Measurements from ENCODE around the gene PPIF.

The PPIF gene

DNA sequence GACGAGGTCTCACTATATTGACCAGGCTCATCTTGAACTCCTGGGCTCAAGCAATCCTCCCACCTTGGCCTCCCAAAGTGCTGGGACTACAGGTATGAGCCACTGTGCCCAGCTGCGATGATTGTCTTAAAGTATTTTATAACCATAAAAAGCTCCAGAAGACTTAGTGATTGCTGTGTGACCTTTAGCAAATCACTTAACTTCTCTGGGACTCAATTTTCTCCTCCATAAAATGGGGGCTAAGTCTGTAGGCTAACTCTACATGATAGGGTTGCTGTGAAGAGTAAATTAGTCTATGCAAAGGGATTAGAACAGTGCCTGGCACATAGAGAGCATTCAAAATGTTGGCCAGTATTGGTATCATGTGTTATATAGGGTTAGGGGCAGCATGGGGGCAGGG is 42.8 kb downstream of the PPIF start:
- DNase-seq, result no peak

DNA sequence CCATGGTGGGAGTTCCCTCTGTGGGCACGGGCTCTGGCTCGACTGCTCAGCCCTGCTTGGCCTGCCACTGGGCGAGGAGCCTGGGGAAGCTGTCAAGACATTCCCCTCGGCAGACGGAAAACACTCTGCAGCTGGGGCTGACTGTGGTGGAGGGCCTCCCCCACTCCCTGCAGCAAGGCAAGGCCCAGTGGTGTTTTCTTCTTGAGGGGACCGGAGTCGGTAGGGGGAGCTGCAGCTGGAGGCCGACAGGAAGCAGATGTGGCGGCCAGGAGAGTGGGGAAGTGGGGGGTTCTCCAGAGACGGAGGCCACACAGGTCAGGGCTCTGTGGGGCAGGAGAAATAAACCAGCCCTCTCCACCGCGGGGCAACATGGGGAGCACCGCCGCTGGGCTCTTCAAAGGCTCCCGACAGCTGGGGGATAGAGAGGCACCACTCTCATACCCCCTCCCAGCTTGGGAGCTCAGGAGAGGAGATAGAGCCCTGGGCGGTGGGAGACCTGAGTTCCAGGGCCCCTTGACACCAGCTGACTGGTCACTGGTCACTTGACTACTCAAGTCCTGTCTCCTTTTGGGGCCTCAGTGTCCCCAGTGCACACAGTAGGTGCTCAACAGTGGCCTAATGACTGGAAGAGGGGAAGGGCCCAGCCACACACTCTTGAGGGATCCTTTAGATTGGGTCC is 43.4 kb downstream of the PPIF start:
- DNase-seq, result peak; percentile 49

DNA sequence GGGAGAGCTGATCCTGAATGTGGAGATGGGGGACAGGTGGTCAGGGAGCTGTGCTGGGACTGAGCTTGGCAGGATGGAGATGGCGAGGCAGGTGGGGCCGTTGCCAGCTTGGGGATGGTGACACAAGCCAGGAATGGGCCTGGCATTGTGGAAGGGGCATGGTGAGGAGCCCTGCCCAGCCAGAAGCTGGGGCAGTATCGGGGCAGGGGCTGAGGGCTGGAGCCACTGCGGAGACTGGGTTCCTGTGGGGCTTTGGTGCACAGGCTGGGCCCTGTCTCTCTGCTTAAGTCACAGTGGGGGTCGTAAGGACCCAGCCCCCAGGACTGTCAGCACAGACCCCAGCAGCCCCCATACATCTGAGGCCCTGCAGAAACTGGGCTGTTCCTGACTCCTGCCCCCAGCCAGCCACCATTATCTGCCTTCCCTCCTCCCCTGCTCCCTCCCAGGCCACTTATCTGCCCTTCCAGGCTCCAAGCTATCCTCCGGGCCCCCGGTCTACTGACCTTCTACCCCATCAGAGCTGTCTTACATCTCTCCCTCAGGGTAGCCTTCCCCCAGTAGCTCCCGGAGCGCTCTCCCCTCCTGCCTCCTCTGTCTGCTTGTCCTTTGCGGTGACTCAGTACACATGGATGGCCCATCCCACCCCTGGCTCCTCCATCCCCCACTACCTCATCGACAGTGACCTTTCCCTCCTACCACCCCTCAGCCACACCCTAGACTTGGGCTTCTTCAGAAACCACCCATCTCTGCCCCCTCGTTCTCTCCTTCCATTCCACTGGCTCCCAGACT is 44.2 kb downstream of the PPIF start:
- peak; percentile 23 for DNase-seq

DNA sequence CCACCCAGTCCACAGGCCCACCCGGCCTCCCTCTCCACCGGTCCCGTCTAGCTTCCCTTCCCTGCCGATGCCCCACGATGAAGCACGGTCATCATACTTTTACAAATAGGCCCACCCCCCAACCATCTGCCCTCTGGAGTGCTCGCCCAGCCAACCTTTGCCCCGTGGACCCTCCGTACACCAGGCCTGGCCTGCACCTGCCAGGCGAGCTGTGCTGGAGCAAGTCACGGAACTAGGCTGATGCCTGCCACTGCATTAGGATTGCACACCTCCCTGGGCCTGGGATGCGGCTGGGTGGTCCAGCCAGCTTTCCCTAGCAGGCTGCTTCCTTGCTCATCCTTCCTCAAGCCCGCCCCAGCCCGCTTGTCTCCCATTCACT is 44.7 kb downstream of the PPIF start:
- peak; percentile 7 for DNase-seq

DNA sequence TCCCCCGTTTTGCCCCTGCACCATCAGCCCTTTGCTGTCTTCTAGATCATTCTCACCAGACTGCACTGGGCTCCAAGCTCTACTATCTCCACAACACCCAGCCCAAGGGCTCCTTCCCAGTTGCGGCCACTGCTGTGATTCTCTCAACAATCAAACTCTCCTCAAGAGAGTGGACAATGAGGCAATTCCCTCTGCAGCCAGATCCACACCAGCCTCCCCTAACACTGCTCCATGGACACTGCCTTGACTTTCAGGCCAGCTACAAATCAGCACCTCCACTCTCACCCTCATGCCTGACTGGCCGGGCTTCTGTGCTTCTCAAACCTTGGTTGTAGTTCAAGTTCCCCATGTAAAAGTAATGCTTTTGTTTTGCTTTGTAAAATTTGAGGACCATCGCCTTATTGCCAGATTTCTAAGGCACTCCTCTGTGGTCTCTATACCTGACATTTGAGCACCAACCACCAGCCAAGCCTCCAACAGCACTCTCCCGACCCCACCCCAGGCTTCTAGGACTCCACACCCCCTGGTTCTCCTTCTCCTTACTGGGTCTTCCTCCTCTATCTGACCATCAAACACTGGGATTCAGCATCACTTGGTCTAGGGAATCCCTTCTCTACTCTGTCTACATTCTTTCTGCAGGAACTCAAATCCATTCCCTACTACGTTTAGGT is 45.4 kb downstream of the PPIF start:
- DNase-seq, result peak; percentile 2

DNA sequence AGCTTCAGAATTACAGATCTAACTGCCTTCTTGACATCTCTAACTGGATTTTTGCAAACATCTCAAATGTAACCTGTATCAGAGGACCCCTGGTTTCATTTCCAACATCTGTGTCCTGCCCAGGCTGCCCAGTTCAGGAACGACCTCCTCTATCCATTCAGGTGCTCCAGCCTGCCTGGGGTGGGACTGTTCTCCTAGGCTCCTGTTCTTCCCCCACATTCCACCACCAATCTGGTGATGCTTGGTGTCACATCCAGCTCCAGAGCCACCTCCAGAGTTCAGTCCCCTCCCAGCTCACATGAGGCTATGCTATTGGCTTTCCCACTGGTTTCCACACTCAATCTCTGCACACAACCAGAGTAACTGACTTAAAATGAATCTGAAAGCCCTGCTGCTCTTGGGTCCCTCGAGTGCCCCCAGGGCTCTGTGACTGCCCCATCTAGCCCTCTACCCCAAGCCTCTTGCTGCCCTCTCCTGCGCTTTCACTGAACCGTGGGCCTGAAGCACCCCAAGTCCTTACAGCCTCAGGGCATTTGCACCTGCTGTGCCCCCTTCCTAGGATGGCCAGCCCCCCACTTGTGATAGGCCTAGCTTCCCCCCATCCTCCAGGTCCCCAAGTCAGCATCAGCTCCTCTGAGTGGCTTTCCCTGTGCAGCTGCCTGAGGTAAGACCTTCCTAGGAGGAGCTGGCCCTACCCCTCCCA is 46.1 kb downstream of the PPIF start:
- DNase-seq, result peak; percentile 18

DNA sequence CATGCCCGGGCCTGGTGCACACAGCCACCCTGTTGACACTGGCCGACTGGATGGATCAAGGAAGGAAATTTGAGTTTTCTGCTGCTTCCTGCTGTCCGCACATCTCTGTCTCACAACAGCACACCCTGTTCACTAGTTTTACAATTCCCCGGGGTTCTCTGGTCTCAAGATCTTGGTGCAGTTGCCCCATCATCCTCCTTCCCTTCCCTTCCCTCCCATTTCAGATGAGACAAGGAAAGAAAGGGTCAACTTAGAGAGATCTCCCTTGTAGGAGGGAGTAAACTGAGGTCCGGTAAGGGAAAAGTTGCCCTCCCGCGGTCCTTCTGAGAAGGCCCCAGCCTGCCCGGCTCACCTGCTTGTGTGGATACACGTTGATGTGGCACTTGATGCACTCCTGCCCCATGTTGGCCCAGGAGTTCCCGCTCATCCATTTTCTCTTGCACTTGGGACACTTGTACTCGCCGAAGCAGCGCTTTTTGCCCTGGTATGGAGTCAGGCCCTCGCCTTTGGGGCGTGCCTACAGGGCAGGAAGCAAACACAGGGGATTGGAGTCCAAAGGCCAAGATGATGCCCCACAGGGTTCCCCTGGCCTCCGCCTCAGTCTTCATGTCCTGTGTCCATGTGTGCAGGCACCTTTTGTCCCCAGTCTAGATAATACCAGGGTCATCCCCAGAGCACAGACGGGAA is 46.8 kb downstream of the PPIF start:
- DNase-seq, result peak; percentile 17

DNA sequence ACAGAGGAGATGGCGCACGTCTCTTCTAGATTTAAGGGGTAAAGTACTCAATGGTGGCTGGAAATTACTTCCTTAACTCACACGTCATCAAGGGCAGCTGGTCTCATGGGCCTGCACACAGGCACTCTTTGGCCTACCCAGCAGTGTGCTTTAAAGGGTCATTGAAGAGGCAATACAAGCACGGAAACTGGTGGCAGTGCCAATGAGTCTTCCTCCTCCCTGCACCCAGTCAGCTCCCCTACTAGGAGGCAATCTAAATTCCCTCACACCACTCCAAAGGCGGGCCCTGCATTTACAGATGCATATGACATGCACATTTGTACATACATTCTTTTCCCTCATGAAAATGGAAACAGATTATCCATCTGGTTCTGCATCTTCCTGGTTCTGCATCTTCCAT is 47.4 kb downstream of the PPIF start:
- peak; percentile 8 for DNase-seq

DNA sequence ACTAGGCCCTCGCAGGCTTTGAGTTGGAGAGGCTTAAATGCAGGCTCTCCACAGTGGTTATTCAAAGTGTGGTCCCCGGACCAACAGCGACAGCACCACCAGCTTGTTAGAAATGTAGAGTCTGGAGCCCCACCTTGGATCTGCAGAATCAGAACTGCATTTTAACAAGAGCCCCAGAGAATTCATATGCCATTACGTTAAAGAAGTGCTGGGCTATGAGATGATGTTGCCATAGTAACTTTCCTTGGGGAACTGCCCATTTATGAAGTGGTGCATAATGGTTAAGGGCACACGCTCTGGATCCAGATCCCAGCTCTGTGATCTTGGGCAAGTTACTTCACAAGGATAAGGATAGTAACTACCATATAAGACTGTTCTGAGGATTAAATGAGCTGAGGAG is 49.3 kb downstream of the PPIF start:
- no peak for DNase-seq

DNA sequence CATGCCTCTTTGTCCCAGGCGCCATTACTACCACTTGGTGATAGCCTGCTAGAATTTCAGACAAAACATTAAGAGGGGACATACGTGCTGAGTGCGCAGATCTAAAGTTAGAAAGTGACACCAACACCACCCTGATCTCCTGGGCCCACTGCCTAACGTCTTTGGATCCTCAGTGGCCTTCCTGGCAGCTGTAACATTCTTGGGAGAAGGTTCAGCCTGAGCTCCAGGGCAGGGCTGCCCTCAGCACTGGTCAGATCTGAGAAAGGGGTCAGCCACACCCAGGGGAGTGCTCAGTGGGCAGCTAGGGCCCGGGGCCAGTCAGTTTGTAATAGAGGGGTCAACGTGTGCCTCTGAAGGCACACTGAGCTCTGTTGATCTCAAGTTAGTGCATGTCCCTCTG is 49.8 kb downstream of the PPIF start:
- no peak for DNase-seq

DNA sequence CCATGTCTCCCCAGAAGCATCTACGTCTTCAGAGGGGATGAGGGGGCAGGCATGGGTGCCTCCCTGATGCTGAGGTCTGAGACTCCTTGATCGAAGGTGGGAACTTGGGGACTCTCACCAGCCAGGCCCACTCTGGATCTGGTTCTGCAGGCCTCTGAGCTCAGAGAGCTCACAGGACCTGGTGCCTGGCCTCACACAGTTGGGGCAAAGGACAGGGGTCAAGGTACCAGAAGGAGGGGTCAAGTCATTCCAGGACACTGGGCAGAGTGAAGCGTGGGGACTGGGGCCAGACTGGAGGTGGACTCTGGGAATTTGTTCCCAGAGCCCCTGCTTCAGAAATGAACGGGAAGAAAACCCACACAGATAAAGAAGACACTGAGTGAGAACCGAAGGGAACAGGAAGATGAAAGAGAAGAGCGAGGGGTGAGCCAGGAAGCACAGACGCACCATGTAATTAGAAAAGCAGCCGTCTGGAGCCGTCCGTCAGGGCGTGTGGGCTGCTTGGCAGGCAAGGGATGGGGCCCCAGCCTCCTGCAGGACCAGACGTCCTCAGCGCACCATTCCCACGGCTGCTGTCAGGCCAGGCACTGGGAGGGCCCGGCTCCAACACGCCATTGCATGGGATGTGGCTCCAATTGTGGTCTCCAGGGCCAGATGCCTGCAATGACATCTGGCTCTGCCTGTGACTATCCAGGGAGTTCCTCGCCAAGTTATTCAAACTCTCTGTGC is 50.5 kb downstream of the PPIF start:
- peak; percentile 85 for DNase-seq

DNA sequence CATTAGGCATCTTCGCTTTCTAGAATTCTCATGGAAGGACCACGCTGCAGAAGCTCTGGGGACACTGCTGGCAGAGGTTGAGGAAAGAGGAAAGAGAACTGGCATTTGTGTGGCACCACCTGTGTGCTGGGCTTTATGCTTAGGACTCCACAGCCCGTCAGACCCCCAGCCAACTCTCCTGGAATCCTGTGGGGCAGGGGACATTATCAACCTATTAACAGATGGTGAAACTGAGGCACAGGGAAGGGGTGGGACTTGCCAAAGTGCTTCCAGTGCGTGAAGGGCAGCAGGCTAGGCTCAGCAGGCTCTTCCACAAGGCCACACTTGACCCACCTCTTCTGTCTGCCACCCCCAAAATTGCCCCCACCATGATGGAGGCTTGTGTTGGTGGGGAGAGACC is 51.4 kb downstream of the PPIF start:
- no peak for DNase-seq

DNA sequence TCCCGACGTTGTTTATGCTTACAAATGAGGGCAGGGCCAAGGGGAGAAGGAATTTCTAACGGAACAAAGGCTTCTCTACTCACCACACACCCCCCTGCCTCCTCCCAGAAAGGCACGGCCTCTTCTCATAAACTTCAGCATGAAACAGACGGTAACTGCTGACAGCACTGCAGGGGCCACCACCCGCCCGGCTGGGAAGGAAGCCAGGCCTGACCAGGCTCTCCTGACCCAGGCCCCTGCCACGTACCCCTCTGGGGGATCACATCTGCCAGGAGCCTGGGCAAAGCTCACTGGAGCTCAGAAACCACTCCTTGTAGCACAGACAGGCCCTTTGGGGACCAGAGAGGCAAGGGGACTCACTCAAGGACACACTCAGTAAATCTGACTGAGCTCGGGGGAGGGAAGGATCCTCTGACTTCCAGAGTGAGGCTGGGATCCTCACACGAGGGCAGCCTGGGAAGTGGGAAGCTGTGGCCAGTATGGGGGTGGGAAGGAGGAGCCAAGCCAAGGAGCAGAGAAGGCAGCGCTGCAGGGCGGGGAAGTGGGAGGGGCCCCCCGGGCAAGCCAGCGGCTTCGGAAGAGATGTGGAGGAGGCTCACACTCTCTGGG is 52.1 kb downstream of the PPIF start:
- peak; percentile 94 for DNase-seq

DNA sequence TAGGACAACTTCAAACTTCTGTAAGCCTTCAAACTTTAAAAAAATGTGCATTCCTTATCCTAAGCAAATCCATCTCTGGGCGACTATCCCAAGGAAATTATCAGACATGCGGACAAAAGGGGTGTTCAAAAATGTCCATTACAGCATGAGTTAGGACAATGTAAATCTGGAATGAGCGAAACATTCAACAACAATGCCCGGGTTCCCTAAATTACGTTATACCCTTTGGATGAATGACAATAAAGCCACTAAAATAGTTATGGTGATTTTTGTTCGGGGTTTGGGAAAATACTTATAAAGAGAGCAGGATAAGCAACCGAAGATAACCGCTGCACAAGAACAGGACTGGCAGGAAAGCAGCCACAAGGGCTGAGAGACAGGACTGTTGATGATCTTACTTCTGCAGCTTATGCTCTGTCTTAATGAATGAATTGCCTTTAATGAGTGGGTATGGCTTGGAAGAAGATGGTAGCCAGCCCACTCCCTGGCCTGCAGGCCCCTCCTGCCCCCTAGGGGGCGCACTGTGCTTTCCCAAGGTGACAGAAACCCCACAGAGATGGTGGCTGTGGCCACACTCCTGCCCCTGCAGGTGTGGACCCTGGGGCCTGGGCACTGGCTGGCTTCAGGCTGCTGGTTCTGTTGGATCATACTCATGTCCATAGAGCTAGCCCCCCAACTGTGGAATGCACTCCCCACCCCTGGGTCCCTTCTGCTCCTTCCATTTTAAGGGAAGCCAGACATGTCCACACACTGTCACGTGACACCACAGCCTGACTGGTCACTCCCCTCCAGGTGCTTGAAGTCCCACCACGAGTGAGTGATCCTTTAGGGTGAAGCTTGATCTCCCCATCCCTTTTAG is 53.1 kb downstream of the PPIF start:
- no peak for DNase-seq

DNA sequence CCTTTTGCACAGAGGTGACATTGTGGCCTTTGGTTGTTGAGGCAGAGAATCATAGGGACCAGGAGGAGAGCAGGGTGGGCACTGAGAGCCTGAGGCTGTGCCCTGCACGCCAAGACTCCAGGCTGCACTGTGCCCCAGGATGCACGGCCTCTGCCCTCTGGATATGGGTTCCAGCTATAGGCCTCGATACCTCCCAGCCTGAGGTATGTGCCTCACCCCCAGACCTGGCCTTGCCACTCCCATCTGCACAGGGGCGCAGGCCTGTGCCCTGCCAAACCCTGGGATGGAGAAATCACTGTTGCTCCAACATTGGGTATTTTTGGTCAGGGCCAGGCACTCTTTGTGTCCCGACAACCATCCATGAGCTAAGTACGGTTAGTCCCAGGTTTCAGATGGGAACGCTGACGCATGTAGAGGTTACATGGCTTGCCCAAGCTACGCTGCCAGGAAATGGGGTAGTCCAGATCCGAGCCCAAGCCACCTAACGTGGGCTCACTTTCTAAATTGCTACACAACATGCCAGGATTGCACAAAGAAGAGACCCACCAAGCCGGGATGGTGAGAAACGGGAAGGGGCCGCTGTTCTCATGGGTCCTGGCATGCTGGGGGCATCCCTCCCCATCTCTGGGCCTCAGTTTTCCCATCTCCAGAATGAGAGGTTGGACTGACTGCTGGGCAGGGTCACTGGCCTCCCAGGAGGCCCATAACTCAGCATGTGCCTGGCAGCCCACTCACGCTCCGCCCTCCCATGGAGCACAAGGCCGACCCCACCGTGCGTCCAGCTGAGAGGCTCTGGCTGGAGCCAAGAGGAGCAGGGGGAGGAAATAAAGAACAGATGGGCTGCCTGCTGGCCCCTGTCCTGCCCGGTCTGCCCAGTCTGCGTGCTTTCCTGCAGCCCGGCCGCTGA is 54.0 kb downstream of the PPIF start:
- peak; percentile 88 for DNase-seq

DNA sequence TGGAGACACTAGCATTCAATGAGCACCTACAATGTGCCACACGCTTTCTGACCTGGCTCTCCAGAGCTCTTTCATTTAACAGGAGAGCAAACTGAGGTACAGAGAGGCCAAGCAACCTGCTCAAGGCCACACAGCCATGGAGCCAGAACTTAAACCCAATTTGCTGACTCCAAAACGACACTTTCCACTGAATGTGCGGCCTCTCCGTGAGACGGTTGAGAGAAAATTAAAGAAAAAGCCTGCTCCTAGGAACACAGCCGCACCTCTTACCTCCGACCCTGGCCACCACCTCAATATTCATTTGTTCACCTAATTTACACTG is 55.3 kb downstream of the PPIF start:
- DNase-seq, result no peak

DNA sequence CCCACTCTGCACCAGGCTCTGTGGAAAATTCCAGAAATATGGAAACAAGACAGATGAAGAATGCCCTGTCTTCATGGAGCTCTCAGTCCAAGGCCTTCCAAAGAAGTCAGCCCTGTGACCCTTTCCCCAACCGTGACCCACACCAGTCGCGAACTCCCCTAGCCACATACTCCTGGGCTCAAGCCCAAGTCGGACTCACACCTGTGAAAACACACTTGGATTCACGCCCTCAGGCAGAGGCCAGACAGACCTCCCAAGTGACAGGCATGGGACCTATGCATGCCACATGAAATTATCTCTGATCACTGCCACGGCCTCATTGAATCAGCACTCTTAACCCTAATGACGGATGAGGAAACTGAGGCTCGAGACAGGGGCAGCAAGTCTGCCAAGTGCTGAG is 55.7 kb downstream of the PPIF start:
- DNase-seq, result peak; percentile 35

DNA sequence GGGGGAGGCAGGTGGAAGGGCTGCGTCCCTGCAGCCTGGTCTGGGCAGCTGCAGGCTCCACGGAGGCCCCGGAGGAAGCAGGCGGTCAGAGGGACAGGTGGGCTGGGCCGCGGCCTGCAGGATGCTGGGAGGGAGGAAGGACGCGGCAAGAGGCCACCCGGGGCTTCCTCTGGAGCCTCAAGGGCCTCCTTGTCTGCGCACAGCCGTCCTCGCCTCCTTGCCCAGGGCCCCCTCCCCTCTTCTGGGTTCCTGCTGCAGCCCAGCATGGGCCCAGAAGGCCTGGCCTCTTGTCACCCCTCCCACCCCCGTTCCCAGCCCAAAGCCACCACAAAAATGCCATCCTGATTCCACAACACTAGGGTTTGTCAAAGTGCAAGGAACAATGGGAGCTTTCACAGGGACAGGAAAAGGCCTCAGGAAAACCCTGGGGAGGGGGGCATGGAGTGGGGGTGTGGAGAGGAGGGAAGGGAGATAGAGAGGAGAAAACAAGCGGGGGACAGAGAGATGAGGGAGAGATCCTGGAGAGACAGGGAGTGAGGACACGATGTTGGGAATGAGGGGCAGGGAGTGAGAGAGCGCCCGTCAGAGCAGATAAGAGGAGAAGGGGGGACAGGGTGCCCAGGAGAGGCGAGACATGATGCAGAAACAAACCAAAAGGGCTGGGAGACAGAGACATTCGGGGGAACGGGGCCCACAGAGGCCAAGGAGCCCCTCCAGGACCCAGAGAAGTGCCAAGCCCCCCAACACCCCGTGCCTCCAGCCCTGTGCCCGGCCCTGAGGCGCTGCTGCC is 56.4 kb downstream of the PPIF start:
- peak; percentile 83 for DNase-seq

DNA sequence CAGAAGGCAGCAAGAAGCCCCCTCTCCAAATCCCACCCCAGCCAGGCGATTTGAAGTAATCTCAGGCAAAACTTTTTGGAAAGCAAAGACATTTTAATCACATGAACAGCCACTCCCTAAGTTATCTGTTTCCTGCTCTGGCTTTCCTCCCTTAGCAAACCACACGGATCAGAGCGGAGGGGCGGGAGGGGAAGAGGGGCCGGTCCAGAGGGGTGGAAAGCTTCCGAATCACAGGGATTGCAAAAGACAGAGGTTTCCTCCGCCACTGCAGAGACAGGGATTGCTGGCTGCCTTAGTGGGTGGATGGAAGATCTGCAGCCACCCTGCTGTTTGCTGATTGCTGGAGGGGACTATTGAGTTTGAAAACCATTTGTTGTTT is 57.0 kb downstream of the PPIF start:
- DNase-seq, result peak; percentile 86
